Measurements from ENCODE around the gene SIGLEC1.

Gene SIGLEC1

GRCh38 chr20:3745686-3746173, 33.3 kb upstream of the SIGLEC1 start:
- TF ChIP-seq CTCF (IDR thresholded peaks at IDR 0.05; ENCODE audit: control insufficient read depth, insufficient read depth, low read depth, low read length, missing control alignments), result no peak
- DNase-seq (ENCODE audit: low read depth), result no peak
- no peak overlapping the region for H3K4me3 ChIP-seq (ENCODE audit: control insufficient read depth, low read depth, low read length)

- H3K4me3 ChIP-seq (ENCODE audit: control insufficient read depth, low read depth, low read length), result no peak overlapping the region
- no peak for TF ChIP-seq CTCF (IDR thresholded peaks at IDR 0.05; ENCODE audit: control insufficient read depth, insufficient read depth, low read depth, low read length, missing control alignments)
- no peak for DNase-seq (ENCODE audit: low read depth)
These were observed 32.6 kb upstream of the SIGLEC1 start for GRCh38 chr20:3744806-3745685.

- no peak overlapping the region for H3K4me3 ChIP-seq (ENCODE audit: control insufficient read depth, low read depth, low read length)
- TF ChIP-seq CTCF (IDR thresholded peaks at IDR 0.05; ENCODE audit: control insufficient read depth, insufficient read depth, low read depth, low read length, missing control alignments), result no peak
- no peak for DNase-seq (ENCODE audit: low read depth)
These were observed 31.6 kb upstream of the SIGLEC1 start for GRCh38 chr20:3744037-3744436.

- no peak for TF ChIP-seq CTCF (IDR thresholded peaks at IDR 0.05; ENCODE audit: control insufficient read depth, insufficient read depth, low read depth, low read length, missing control alignments)
- no peak overlapping the region for H3K4me3 ChIP-seq (ENCODE audit: control insufficient read depth, low read depth, low read length)
- no peak for DNase-seq (ENCODE audit: low read depth)
These were observed 30.9 kb upstream of the SIGLEC1 start for GRCh38 chr20:3743251-3743650.

GRCh38 chr20:3741836-3742458, 29.5 kb upstream of the SIGLEC1 start:
- no peak overlapping the region for H3K4me3 ChIP-seq (ENCODE audit: control insufficient read depth, low read depth, low read length)
- no peak for DNase-seq (ENCODE audit: low read depth)
- no peak for TF ChIP-seq CTCF (IDR thresholded peaks at IDR 0.05; ENCODE audit: control insufficient read depth, insufficient read depth, low read depth, low read length, missing control alignments)

- TF ChIP-seq CTCF (IDR thresholded peaks at IDR 0.05; ENCODE audit: control insufficient read depth, insufficient read depth, low read depth, low read length, missing control alignments), result no peak
- DNase-seq (ENCODE audit: low read depth), result no peak
- no peak overlapping the region for H3K4me3 ChIP-seq (ENCODE audit: control insufficient read depth, low read depth, low read length)
These were observed 28.4 kb upstream of the SIGLEC1 start for GRCh38 chr20:3740615-3741301.

All from AG09309 (cell line).